ENCODE results near the gene SMIM3.
"Not testable (repeated sequence)": the region's sequence is repeated elsewhere in the genome, so short reads cannot be mapped to it uniquely, and the experiment has no call there.

DNA sequence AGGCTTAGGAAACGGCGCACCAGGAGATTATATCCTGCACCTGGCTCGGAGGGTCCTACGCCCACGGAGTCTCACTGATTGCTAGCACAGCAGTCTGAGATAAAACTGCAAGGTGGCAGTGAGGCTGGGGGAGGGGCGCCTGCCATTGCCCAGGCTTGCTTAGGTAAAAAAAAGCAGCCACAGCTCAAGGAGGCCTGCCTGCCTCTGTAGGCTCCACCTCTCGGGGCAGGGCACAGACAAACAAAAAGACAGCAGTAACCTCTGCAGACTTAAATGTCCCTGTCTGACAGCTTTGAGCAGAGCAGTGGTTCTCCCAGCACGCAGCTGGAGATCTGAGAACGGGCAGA is 35.4 kb upstream of the SMIM3 start:
- TF ChIP-seq, protein P1, sequence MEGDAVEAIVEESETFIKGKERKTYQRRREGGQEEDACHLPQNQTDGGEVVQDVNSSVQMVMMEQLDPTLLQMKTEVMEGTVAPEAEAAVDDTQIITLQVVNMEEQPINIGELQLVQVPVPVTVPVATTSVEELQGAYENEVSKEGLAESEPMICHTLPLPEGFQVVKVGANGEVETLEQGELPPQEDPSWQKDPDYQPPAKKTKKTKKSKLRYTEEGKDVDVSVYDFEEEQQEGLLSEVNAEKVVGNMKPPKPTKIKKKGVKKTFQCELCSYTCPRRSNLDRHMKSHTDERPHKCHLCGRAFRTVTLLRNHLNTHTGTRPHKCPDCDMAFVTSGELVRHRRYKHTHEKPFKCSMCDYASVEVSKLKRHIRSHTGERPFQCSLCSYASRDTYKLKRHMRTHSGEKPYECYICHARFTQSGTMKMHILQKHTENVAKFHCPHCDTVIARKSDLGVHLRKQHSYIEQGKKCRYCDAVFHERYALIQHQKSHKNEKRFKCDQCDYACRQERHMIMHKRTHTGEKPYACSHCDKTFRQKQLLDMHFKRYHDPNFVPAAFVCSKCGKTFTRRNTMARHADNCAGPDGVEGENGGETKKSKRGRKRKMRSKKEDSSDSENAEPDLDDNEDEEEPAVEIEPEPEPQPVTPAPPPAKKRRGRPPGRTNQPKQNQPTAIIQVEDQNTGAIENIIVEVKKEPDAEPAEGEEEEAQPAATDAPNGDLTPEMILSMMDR (IDR thresholded peaks at IDR 0.05; ENCODE audit: insufficient read depth, low read length, poor library complexity, severe bottlenecking): not testable (repeated sequence)
- TF ChIP-seq EZH2phosphoT487 (conservative IDR thresholded peaks at IDR 0.05; ENCODE audit: low read length): not testable (repeated sequence)
